Glutamatergic neuron (in vitro differentiated cells): ENCODE results near the gene BANF2. TPM values are rescaled to one million over a fixed set of nuclear protein-coding genes. Genes with fewer than 3 reads are reported as not detected.

ENCODE experiments used
- DNase-seq: peaks from one replicate; pipeline ENCODE4 v3.0.0; 2022
- H3K27ac Mint-ChIP-seq: one replicate; pipeline ENCODE4 v1.8.0; 2020; ENCODE audit warnings: mild to moderate bottlenecking, mixed read lengths, inconsistent platforms; ENCODE audit not compliant: unreplicated experiment
- H3K27me3 Mint-ChIP-seq: one replicate; pipeline ENCODE4 v1.8.0; 2020; ENCODE audit warnings: mild to moderate bottlenecking, moderate library complexity, mixed read lengths, inconsistent platforms; ENCODE audit not compliant: unreplicated experiment
- H3K36me3 Mint-ChIP-seq: one replicate; pipeline ENCODE4 v1.8.0; 2020; ENCODE audit warnings: mild to moderate bottlenecking, mixed read lengths, inconsistent platforms; ENCODE audit not compliant: unreplicated experiment
- H3K4me1 Mint-ChIP-seq: one replicate; pipeline ENCODE4 v1.8.0; 2020; ENCODE audit warnings: mild to moderate bottlenecking, low read depth, mixed read lengths, inconsistent platforms; ENCODE audit not compliant: unreplicated experiment
- H3K4me3 Mint-ChIP-seq: one replicate; pipeline ENCODE4 v1.8.0; 2020; ENCODE audit warnings: mild to moderate bottlenecking, mixed read lengths, inconsistent platforms; ENCODE audit not compliant: unreplicated experiment
- H3K9me3 Mint-ChIP-seq: one replicate; pipeline ENCODE4 v1.8.0; 2020; ENCODE audit warnings: mild to moderate bottlenecking, moderate library complexity, mixed read lengths, inconsistent platforms; ENCODE audit not compliant: unreplicated experiment
- CTCF ChIP-seq: fragments of 200-600 bp; sonication (generic); IDR thresholded peaks from one replicate; pipeline ENCODE4 v1.5.0; 2021; ENCODE audit not compliant: partially characterized antibody, unreplicated experiment
- total RNA-seq: library from RNA; stranded (reverse); fragmentation: NEBNext Ultra II Directional; extraction: Animal tissue kit (Norgen Biotek cat#: 25700); gene quantifications from one replicate; pipeline ENCODE4 v1.2.1, GENCODE V29; 2021; ENCODE audit not compliant: unreplicated experiment

The BANF2 gene
- total RNA-seq, 1 donor from 2014 or later: not detected

- peaks cover 17% of the 10 kb centered on the region for H3K36me3 Mint-ChIP-seq
- H3K4me1 Mint-ChIP-seq: no peaks in the 10 kb centered on the region
- no peaks in the 10 kb centered on the region for H3K27me3 Mint-ChIP-seq
- no peak overlapping the region for H3K27ac Mint-ChIP-seq
- H3K4me3 Mint-ChIP-seq: no peak overlapping the region
- peaks cover 13% of the 10 kb centered on the region for H3K9me3 Mint-ChIP-seq
- DNase-seq: no peak
- TF ChIP-seq CTCF: no peak
Observed at GRCh38 chr20:17735959-17736621, 36.3 kb downstream of the BANF2 start.

- DNase-seq: no peak
- Mint-ChIP-seq H3K4me3 (no peak overlapping the region), H3K27ac (no peak overlapping the region), H3K36me3 (peaks cover 17% of the 10 kb centered on the region), H3K4me1 (no peaks in the 10 kb centered on the region), H3K9me3 (peaks cover 11% of the 10 kb centered on the region), H3K27me3 (no peaks in the 10 kb centered on the region)
- TF ChIP-seq CTCF: no peak
Observed at GRCh38 chr20:17738154-17738553, 38.4 kb downstream of the BANF2 start.

- Mint-ChIP-seq H3K36me3 (peaks cover 14% of the 10 kb centered on the region), H3K9me3 (peaks cover 11% of the 10 kb centered on the region), H3K4me3 (no peak overlapping the region), H3K27me3 (no peaks in the 10 kb centered on the region), H3K4me1 (no peaks in the 10 kb centered on the region), H3K27ac (no peak overlapping the region)
- TF ChIP-seq CTCF: no peak
- DNase-seq: no peak
Observed at GRCh38 chr20:17741220-17741619, 41.5 kb downstream of the BANF2 start.

DNA sequence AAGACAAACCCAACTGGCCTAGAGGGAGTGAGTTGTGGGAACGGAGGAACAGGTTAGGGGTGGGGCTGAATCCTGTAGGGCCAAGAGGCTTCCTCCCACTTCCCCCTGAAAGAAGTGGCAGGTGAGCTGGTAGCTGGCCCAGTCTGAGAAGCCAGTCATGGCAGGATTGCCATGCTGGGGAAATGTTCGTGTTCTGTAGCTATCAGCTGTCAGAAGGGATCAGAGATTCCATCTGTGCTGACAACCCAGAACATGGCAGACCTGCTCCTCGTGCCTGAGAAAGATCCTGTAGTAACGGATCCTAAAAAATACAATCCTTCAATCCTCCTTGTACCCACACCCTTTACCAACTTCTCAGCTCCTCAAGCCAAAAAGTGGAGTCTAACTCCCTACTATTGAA lies 43.0 kb downstream of the BANF2 start:
- Mint-ChIP-seq H3K9me3 (peaks cover 5% of the 10 kb centered on the region), H3K4me3 (no peak overlapping the region), H3K27me3 (no peaks in the 10 kb centered on the region), H3K4me1 (peaks cover 4% of the 10 kb centered on the region), H3K36me3 (peaks cover 7% of the 10 kb centered on the region), H3K27ac (no peak overlapping the region)
- no peak for TF ChIP-seq CTCF
- no peak for DNase-seq

- H3K27ac Mint-ChIP-seq: no peak overlapping the region
- no peaks in the 10 kb centered on the region for H3K27me3 Mint-ChIP-seq
- H3K36me3 Mint-ChIP-seq: no peaks in the 10 kb centered on the region
- no peak for TF ChIP-seq CTCF
- H3K4me1 Mint-ChIP-seq: peaks cover 4% of the 10 kb centered on the region
- no peak for DNase-seq
- no peaks in the 10 kb centered on the region for H3K9me3 Mint-ChIP-seq
- no peak overlapping the region for H3K4me3 Mint-ChIP-seq
Observed at GRCh38 chr20:17743677-17744076, 43.9 kb downstream of the BANF2 start.
